GM23338 (cell line): ENCODE measurements around the gene ITGA8.
A peak's percentile ranks its signal among the peaks of the same experiment; 100 is the strongest.

Source experiments
- CTCF ChIP-seq, 2 experiments: fragments of 200-600 bp in 1 of 2; sonication (generic) in 1 of 2; conservative IDR thresholded peaks; 2 replicates each; pipeline versions ENCODE4 v1.5.1 to v1.6.1; 2016 to 2017; ENCODE audit warnings: antibody characterized with exemption in 2 of 2, low read depth in 2 of 2, mild to moderate bottlenecking in 2 of 2, moderate library complexity in 1 of 2
- EZH2phosphoT487 ChIP-seq: fragments of 200-600 bp; sonication (generic); IDR thresholded peaks from one replicate; pipeline ENCODE4 v1.8.1; 2018; ENCODE audit warnings: antibody characterized with exemption; ENCODE audit not compliant: unreplicated experiment
- ZNF331 ChIP-seq: fragments of 250-450 bp; sonication (Bioruptor Pico); IDR thresholded peaks from 2 replicates; pipeline ENCODE4 v1.5.0; 2020; ENCODE audit warnings: low read depth, mild to moderate bottlenecking, moderate library complexity
- ZNF462 ChIP-seq: fragments of 250-450 bp; sonication (Bioruptor Pico); IDR thresholded peaks from 2 replicates; pipeline ENCODE4 v1.5.0; 2020; ENCODE audit warnings: mild to moderate bottlenecking, moderate library complexity

- peak; percentile 91 to 96 for TF ChIP-seq CTCF (conservative IDR thresholded peaks at IDR 0.05; ENCODE audit: low read depth in 2 of 2)
- no peak for TF ChIP-seq EZH2phosphoT487
- TF ChIP-seq ZNF331 (CRISPR knock-in tag), result no peak
- TF ChIP-seq ZNF462 (CRISPR knock-in tag), result no peak
Observed at GRCh38 chr10:15585303-15585715, 134.4 kb downstream of the ITGA8 start.
